GM12878 (cell line): ENCODE measurements around the gene TACC2.

ENCODE experiments used
- ATF7 ChIP-seq: fragments of 450-650 bp; IDR thresholded peaks from 2 replicates; pipeline ENCODE4 v1.6.1; 2016; ENCODE audit warnings: low read depth, mild to moderate bottlenecking
- BCL3 ChIP-seq: IDR thresholded peaks from 2 replicates; pipeline ENCODE4 v1.6.1; 2011; ENCODE audit warnings: borderline replicate concordance, low read depth, mild to moderate bottlenecking, moderate library complexity, low read length; ENCODE audit not compliant: insufficient read depth, poor library complexity, severe bottlenecking
- CBFB ChIP-seq: IDR thresholded peaks from 2 replicates; pipeline ENCODE4 v1.6.1; 2016; ENCODE audit warnings: antibody characterized with exemption, low read depth
- CTCF ChIP-seq, 3 experiments: IDR thresholded peaks in 2 of 3; conservative IDR thresholded peaks in 1 of 3; 2 replicates each; pipeline ENCODE4 v1.5.1; 2011; ENCODE audit warnings: low read depth in 3 of 3, low read length in 3 of 3, mild to moderate bottlenecking in 3 of 3, control low read depth in 2 of 3, moderate library complexity in 2 of 3, inconsistent platforms in 1 of 3, mixed read lengths in 1 of 3; ENCODE audit not compliant: control insufficient read depth in 2 of 3, insufficient read depth in 1 of 3; ENCODE audit errors: extremely low read depth in 1 of 3
- ELK1 ChIP-seq: IDR thresholded peaks from 2 replicates; pipeline ENCODE4 v1.6.1; 2012; ENCODE audit warnings: low read depth, low read length, improper control_type of control experiment
- EZH2 ChIP-seq: IDR thresholded peaks from 2 replicates; pipeline ENCODE4 v1.6.1; 2012; ENCODE audit warnings: low read depth, mild to moderate bottlenecking, control low read depth, inconsistent platforms, low read length, borderline replicate concordance; ENCODE audit not compliant: control insufficient read depth
- FOXM1 ChIP-seq: IDR thresholded peaks from 2 replicates; pipeline ENCODE4 v1.6.1; 2012; ENCODE audit warnings: low read depth, mild to moderate bottlenecking, inconsistent platforms, low read length, moderate library complexity
- POLR2AphosphoS5 ChIP-seq: IDR thresholded peaks from 2 replicates; pipeline ENCODE4 v1.6.1; 2011; ENCODE audit warnings: mild to moderate bottlenecking, low read length, inconsistent platforms
- RCOR1 ChIP-seq: conservative IDR thresholded peaks from 2 replicates; pipeline ENCODE4 v1.6.1; 2012; ENCODE audit warnings: low read depth, low read length, improper control_type of control experiment
- SIN3A ChIP-seq: IDR thresholded peaks from 2 replicates; pipeline ENCODE4 v1.6.1; 2012; ENCODE audit warnings: low read depth, low read length, improper control_type of control experiment
- SKIL ChIP-seq: fragments of 450-650 bp; IDR thresholded peaks from 2 replicates; pipeline ENCODE4 v1.6.1; 2017; ENCODE audit warnings: mild to moderate bottlenecking, low read depth, inconsistent platforms; ENCODE audit not compliant: poor library complexity, severe bottlenecking
- TAF1 ChIP-seq: IDR thresholded peaks from 2 replicates; pipeline ENCODE4 v1.6.1; 2011; ENCODE audit warnings: mild to moderate bottlenecking, low read depth, low read length, borderline replicate concordance
- YY1 ChIP-seq: IDR thresholded peaks from 2 replicates; pipeline ENCODE4 v1.6.1; 2011; ENCODE audit warnings: low read depth, mild to moderate bottlenecking, low read length
- ZSCAN29 ChIP-seq: fragments of 450-650 bp; IDR thresholded peaks from 2 replicates; pipeline ENCODE4 v1.6.1; 2017; ENCODE audit warnings: mild to moderate bottlenecking, moderate library complexity

- TF ChIP-seq SKIL, result no peak
- TF ChIP-seq TAF1, result no peak
- no peak for TF ChIP-seq CBFB
- TF ChIP-seq CTCF (IDR thresholded peaks at IDR 0.05 in 2 of 3, conservative IDR thresholded peaks at IDR 0.05 in 1 of 3; ENCODE audit: control insufficient read depth in 2 of 3, extremely low read depth in 1 of 3, insufficient read depth in 1 of 3, low read depth in 3 of 3, low read length in 3 of 3), result no peak
- TF ChIP-seq SIN3A, result no peak
- no peak for TF ChIP-seq RCOR1
- no peak for TF ChIP-seq YY1
- no peak for TF ChIP-seq ZSCAN29
- TF ChIP-seq EZH2, result no peak
- no peak for TF ChIP-seq ATF7
- TF ChIP-seq FOXM1, result no peak
- TF ChIP-seq POLR2AphosphoS5, result no peak
- TF ChIP-seq ELK1, result no peak
- TF ChIP-seq BCL3, result no peak
These were observed 41.2 kb downstream of the TACC2 start for GRCh38 chr10:122030200-122030552.
